Ishikawa (cell line): ENCODE measurements around the gene SPINK5.

Experiments used
- FOXM1 ChIP-seq: IDR thresholded peaks from 2 replicates; pipeline ENCODE4 v1.6.1; 2012; ENCODE audit warnings: low read depth, borderline replicate concordance
- YY1 ChIP-seq: IDR thresholded peaks from 2 replicates; pipeline ENCODE4 v1.6.1; 2012; ENCODE audit warnings: low read depth

- TF ChIP-seq YY1 (no peak), FOXM1 (no peak)
Observed at GRCh38 chr5:148156609-148157008, 92.8 kb downstream of the SPINK5 start.
